SU-DHL-6 (cell line): ENCODE measurements around the gene PET100.

Experiments
- EZH2phosphoT487 ChIP-seq: fragments of 200-600 bp; sonication (generic), shearing (Covaris generic); conservative IDR thresholded peaks from 2 replicates; pipeline ENCODE4 v1.6.1; 2018; ENCODE audit warnings: mild to moderate bottlenecking, antibody characterized with exemption, low read length, moderate library complexity, mixed read lengths
- TF ChIP-seq, protein P1 (sequence below): fragments of 200-600 bp; sonication (generic); IDR thresholded peaks from one replicate; pipeline ENCODE4 v1.5.1; 2017; ENCODE audit warnings: antibody characterized with exemption, mild to moderate bottlenecking, low read length, moderate library complexity; ENCODE audit not compliant: insufficient read depth, poor library complexity, severe bottlenecking

DNA sequence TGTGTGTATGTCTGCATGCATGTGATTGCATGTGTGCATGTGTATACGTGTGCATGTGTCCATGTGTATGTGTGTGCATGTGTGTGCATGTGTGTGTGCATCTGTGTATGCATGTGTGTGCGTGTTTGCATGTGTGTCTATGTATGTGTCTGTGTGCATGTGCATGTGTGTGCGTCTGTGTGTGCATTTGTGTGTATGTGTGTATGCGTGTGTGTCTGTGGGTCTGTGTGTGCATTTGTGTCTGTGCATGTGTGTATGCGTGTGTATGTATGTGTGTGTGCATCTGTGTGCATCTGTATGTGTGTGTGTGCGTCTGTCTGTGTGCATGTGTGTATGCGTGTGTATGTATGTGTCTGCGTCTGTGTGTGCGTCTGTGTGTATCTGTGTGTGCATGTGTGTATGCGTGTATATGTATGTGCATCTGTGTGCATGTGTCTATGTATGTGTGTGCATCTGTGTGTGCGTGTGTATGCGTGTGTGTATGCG lies 10.3 kb downstream of the PET100 start:
- no peak for TF ChIP-seq EZH2phosphoT487
- TF ChIP-seq, protein P1, sequence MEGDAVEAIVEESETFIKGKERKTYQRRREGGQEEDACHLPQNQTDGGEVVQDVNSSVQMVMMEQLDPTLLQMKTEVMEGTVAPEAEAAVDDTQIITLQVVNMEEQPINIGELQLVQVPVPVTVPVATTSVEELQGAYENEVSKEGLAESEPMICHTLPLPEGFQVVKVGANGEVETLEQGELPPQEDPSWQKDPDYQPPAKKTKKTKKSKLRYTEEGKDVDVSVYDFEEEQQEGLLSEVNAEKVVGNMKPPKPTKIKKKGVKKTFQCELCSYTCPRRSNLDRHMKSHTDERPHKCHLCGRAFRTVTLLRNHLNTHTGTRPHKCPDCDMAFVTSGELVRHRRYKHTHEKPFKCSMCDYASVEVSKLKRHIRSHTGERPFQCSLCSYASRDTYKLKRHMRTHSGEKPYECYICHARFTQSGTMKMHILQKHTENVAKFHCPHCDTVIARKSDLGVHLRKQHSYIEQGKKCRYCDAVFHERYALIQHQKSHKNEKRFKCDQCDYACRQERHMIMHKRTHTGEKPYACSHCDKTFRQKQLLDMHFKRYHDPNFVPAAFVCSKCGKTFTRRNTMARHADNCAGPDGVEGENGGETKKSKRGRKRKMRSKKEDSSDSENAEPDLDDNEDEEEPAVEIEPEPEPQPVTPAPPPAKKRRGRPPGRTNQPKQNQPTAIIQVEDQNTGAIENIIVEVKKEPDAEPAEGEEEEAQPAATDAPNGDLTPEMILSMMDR: no peak
